B cell (primary cell): ENCODE results near the gene MYO1B. TPM values are rescaled to one million over a fixed set of nuclear protein-coding genes. Genes with fewer than 3 reads are reported as not detected.

Experiments used
- ATAC-seq: fragments of 200-7000 bp; cut with Tn5 transposase; one replicate; pipeline ENCODE4 v1.10.0; 2021; ENCODE audit warnings: low read depth, mild to moderate bottlenecking, moderate number of reproducible peaks, moderate library complexity
- CTCF ChIA-PET: fragments of 350-600 bp; sonication (Branson Sonifier 250); formaldehyde crosslinking; loops from one replicate; lab custom pipeline; 2021; ENCODE audit warnings: antibody characterized with exemption, inconsistent platforms; lab: Charles Lee
- POLR2A ChIA-PET: fragments of 350-600 bp; sonication (Branson Sonifier 250); formaldehyde crosslinking; loops from one replicate; lab custom pipeline; 2021; ENCODE audit warnings: antibody characterized with exemption; lab: Charles Lee
- DNase-seq: peaks from one replicate; pipeline ENCODE4 v3.0.0; 2013
- H2AFZ ChIP-seq: 2 replicates; pipeline ENCODE4 v1.6.1; 2012; ENCODE audit warnings: mild to moderate bottlenecking, low read depth, low read length; ENCODE audit not compliant: insufficient read depth, poor library complexity, severe bottlenecking
- H3K27ac ChIP-seq, 2 donors: 1 replicate in 1 of 2; 2 replicates in 1 of 2; pipeline ENCODE4 v1.5.1; 2012 to 2013; ENCODE audit warnings: low read length in 2 of 2, mild to moderate bottlenecking in 2 of 2, moderate library complexity in 1 of 2
- H3K27me3 ChIP-seq, 4 experiments: fragments of 200-600 bp in 1 of 4; sonication (generic) in 1 of 4; replicated peaks in 1 of 4; 1 replicate in 2 of 4; 2 replicates in 2 of 4; pipeline versions ENCODE4 v1.6.1 to v1.7.0; 2013 to 2016; ENCODE audit warnings: low read length in 3 of 4, mild to moderate bottlenecking in 2 of 4, mixed read lengths in 1 of 4, moderate library complexity in 1 of 4; ENCODE audit not compliant: insufficient read depth in 4 of 4, control insufficient read depth in 3 of 4; ENCODE audit errors: control extremely low read depth in 1 of 4
- H3K36me3 ChIP-seq, 2 experiments: replicated peaks in 1 of 2; 1 replicate in 1 of 2; 2 replicates in 1 of 2; pipeline versions ENCODE4 v1.6.1 to v1.7.1; 2013; ENCODE audit warnings: low read length in 1 of 2; ENCODE audit not compliant: insufficient read depth in 2 of 2, control insufficient read depth in 1 of 2; ENCODE audit errors: control extremely low read depth in 1 of 2, extremely low read depth in 1 of 2
- H3K4me1 ChIP-seq, 2 donors: fragments of 200-600 bp in 1 of 2; sonication (generic) in 1 of 2; 1 replicate in 1 of 2; 2 replicates in 1 of 2; pipeline versions ENCODE4 v1.5.1 to v1.6.1; 2013 to 2017; ENCODE audit warnings: low read length in 2 of 2; ENCODE audit not compliant: control insufficient read depth in 2 of 2, insufficient read depth in 2 of 2
- H3K4me2 ChIP-seq: replicated peaks from 2 replicates; pipeline ENCODE3; 2012; ENCODE audit warnings: mild to moderate bottlenecking, low read depth, low read length; ENCODE audit not compliant: poor library complexity, severe bottlenecking
- H3K4me3 ChIP-seq, 5 experiments: fragments of 200-600 bp in 1 of 5; sonication (generic) in 1 of 5; 1 replicate in 3 of 5; 2 replicates in 2 of 5; pipeline versions ENCODE4 v1.5.1 to v1.7.0; 2011 to 2016; ENCODE audit warnings: low read length in 4 of 5, mild to moderate bottlenecking in 4 of 5, low read depth in 2 of 5, control low read depth in 1 of 5, moderate library complexity in 1 of 5; ENCODE audit not compliant: insufficient read depth in 1 of 5; ENCODE audit errors: control extremely low read depth in 1 of 5, extremely low read depth in 1 of 5
- H3K79me2 ChIP-seq: fragments of 200-600 bp; sonication (generic); one replicate; pipeline ENCODE4 v1.6.0; 2016; ENCODE audit warnings: low read length; ENCODE audit not compliant: control insufficient read depth, insufficient read depth
- H3K9ac ChIP-seq: fragments of 200-600 bp; sonication (generic); 2 replicates; pipeline ENCODE4 v1.6.1; 2017; ENCODE audit warnings: mild to moderate bottlenecking, low read length, moderate library complexity
- H3K9me3 ChIP-seq, 3 donors: one replicate each; pipeline versions ENCODE4 v1.6.1 to v1.7.1; 2013; ENCODE audit warnings: low read length in 2 of 3; ENCODE audit not compliant: control insufficient read depth in 2 of 3, insufficient read depth in 1 of 3; ENCODE audit errors: control extremely low read depth in 1 of 3
- H4K20me1 ChIP-seq: 2 replicates; pipeline ENCODE4 v1.6.0; 2012; ENCODE audit warnings: mild to moderate bottlenecking, low read length; ENCODE audit not compliant: insufficient read depth, control insufficient read depth, poor library complexity, severe bottlenecking
- H3K27ac Mint-ChIP-seq: one replicate; pipeline ENCODE4 v1.8.0; 2021; ENCODE audit warnings: mixed read lengths
- H3K27me3 Mint-ChIP-seq: one replicate; pipeline ENCODE4 v1.8.0; 2021; ENCODE audit warnings: mixed read lengths
- H3K4me1 Mint-ChIP-seq: one replicate; pipeline ENCODE4 v1.8.0; 2021; ENCODE audit warnings: mixed read lengths
- H3K4me3 Mint-ChIP-seq: one replicate; pipeline ENCODE4 v1.8.0; 2021; ENCODE audit warnings: mixed read lengths
- H3K9me3 Mint-ChIP-seq: one replicate; pipeline ENCODE4 v1.8.0; 2022; ENCODE audit warnings: mixed read lengths; ENCODE audit not compliant: insufficient read depth
- CTCF ChIP-seq: fragments of 200-600 bp; IDR thresholded peaks from one replicate; pipeline ENCODE4 v1.8.0; 2022; ENCODE audit warnings: antibody characterized with exemption, mild to moderate bottlenecking
- EZH2 ChIP-seq: IDR thresholded peaks from 2 replicates; pipeline ENCODE4 v1.6.1; 2012; ENCODE audit warnings: borderline replicate concordance, low read depth, mild to moderate bottlenecking, moderate library complexity, low read length; ENCODE audit not compliant: insufficient read depth, poor library complexity, severe bottlenecking
- WGBS: methylation state at CpG from one replicate; pipeline ENCODE4 v1.1.5; 2013; ENCODE audit warnings: missing lambda C conversion rate; ENCODE audit not compliant: insufficient coverage; 5-methylcytosine and 5-hydroxymethylcytosine counted together
- intact Hi-C: fragments of 100-400 bp; cut with micrococcal nuclease; formaldehyde crosslinking; loops from one replicate; pipeline ENCODE4 v1.10.0; 2022
- polyA plus RNA-seq: library from polyadenylated mRNA; depleted of rRNA; stranded (reverse); fragments of >200 nt; gene quantifications from 2 replicates; pipeline ENCODE4 v1.2.3, GENCODE V29; 2012
- total RNA-seq, 2 donors: library from RNA; stranded (reverse); fragments of 120-200 nt in 1 of 2; gene quantifications; 1 replicate in 1 of 2; 2 replicates in 1 of 2; pipeline versions ENCODE4 v1.2.3 to v1.2.4, GENCODE V29; 2013 to 2022

The MYO1B gene
- total and polyA plus RNA-seq, 2 donors (not counting 1 experiment from before 2014, with no cell fraction given), result 0.67 to 4.4 TPM

- TF ChIP-seq EZH2, result no peak
- TF ChIP-seq CTCF, result no peak
- ATAC-seq (no peak), DNase-seq (no peak)
- Histone ChIP-seq H3K9ac (no peak overlapping the region), H3K27me3 (no peaks in the 10 kb centered on the region), H2AFZ (no peak overlapping the region), H3K27ac (no peak overlapping the region), H3K36me3 (peaks cover 0 to 3% of the 10 kb centered on the region in 2 experiments), H4K20me1 (no peaks in the 10 kb centered on the region), H3K4me3 (no peak overlapping the region), H3K4me2 (no peak overlapping the region), H3K4me1 (no peaks in the 10 kb centered on the region), H3K9me3 (no peaks in the 10 kb centered on the region), H3K79me2 (no peaks in the 10 kb centered on the region)
- Mint-ChIP-seq H3K4me1 (no peaks in the 10 kb centered on the region), H3K27me3 (no peaks in the 10 kb centered on the region), H3K27ac (no peak overlapping the region), H3K4me3 (no peak overlapping the region), H3K9me3 (no peaks in the 10 kb centered on the region)
- no CpG with 5 or more reads among the region's 2 CpGs for WGBS
- ChIA-PET CTCF (no interaction called here), POLR2A (no interaction called here)
- intact Hi-C loops, result no loop called here
These were observed 102.0 kb downstream of the MYO1B start for GRCh38 chr2:191347154-191347553.

GRCh38 chr2:191347881-191348280, 102.7 kb downstream of the MYO1B start:
- H3K4me2 ChIP-seq, result no peak overlapping the region
- H3K27ac Mint-ChIP-seq, result no peak overlapping the region
- ATAC-seq (no peak), DNase-seq (no peak)
- H4K20me1 ChIP-seq, result no peaks in the 10 kb centered on the region
- no peak for TF ChIP-seq EZH2
- TF ChIP-seq CTCF, result no peak
- peaks cover 0 to 3% of the 10 kb centered on the region in 2 experiments for H3K36me3 ChIP-seq
- no peaks in the 10 kb centered on the region for H3K4me1 Mint-ChIP-seq
- no peaks in the 10 kb centered on the region for H3K4me1 ChIP-seq
- no peaks in the 10 kb centered on the region for H3K27me3 ChIP-seq
- H3K9me3 Mint-ChIP-seq, result no peaks in the 10 kb centered on the region
- no peak overlapping the region for H3K9ac ChIP-seq
- no peak overlapping the region for H3K27ac ChIP-seq
- no peaks in the 10 kb centered on the region for H3K79me2 ChIP-seq
- ChIA-PET CTCF (no interaction called here), POLR2A (no interaction called here)
- H3K27me3 Mint-ChIP-seq, result no peaks in the 10 kb centered on the region
- no peak overlapping the region for H3K4me3 ChIP-seq
- 100% methylated on average over 1 of the region's 4 CpGs for WGBS
- H2AFZ ChIP-seq, result no peak overlapping the region
- intact Hi-C loops, result no loop called here
- H3K4me3 Mint-ChIP-seq, result no peak overlapping the region
- no peaks in the 10 kb centered on the region for H3K9me3 ChIP-seq
